Vagina (tissue), 2 donors: ENCODE data around the gene SLC9C1. TPM values are rescaled to one million over a fixed set of nuclear protein-coding genes. Genes with fewer than 3 reads are reported as not detected.

Experiments used
- DNase-seq, 2 donors: peaks; one replicate each; pipeline ENCODE4 v3.0.0-alpha.2; 2017; ENCODE audit errors: extremely low spot score in 2 of 2
- H3K27ac ChIP-seq: fragments of 200-600 bp; sonication (generic); one replicate; pipeline ENCODE4 v1.5.1; 2019
- H3K27me3 ChIP-seq: fragments of 200-600 bp; sonication (generic); one replicate; pipeline ENCODE4 v1.5.1; 2019
- H3K36me3 ChIP-seq, 2 donors: fragments of 200-600 bp; sonication (generic); one replicate each; pipeline ENCODE4 v1.5.1; 2017 to 2019
- H3K4me1 ChIP-seq: fragments of 200-600 bp; sonication (generic); one replicate; pipeline ENCODE4 v1.5.1; 2019
- H3K4me3 ChIP-seq, 2 donors: fragments of 200-600 bp; sonication (generic); 1 replicate in 1 of 2; 2 replicates in 1 of 2; pipeline ENCODE4 v1.5.1; 2016 to 2019
- H3K9me3 ChIP-seq: fragments of 200-600 bp; sonication (generic); one replicate; pipeline ENCODE4 v1.5.1; 2019
- CTCF ChIP-seq, 3 experiments: fragments of 450-650 bp in 2 of 3; fragments of 200-600 bp in 1 of 3; sonication (generic) in 1 of 3; IDR thresholded peaks; one replicate each; pipeline ENCODE4 v1.5.1; 2017 to 2019; ENCODE audit warnings: antibody characterized with exemption in 3 of 3, mild to moderate bottlenecking in 2 of 3, moderate library complexity in 2 of 3
- POLR2A ChIP-seq, 2 donors: fragments of 450-650 bp; IDR thresholded peaks; one replicate each; pipeline ENCODE4 v1.6.1; 2017; ENCODE audit warnings: antibody characterized with exemption in 2 of 2, mild to moderate bottlenecking in 2 of 2, moderate library complexity in 2 of 2
- POLR2AphosphoS5 ChIP-seq, 2 donors: sonication (generic); formaldehyde crosslinking; IDR thresholded peaks; one replicate each; pipeline ENCODE4 v1.9.0; 2017; ENCODE audit warnings: antibody characterized with exemption in 2 of 2, mild to moderate bottlenecking in 2 of 2, low read depth in 1 of 2; ENCODE audit not compliant: insufficient read depth in 1 of 2
- intact Hi-C: fragments of 100-400 bp; cut with DNase I; formaldehyde crosslinking; loops from one replicate; pipeline ENCODE4 v1.15.1; 2023
- total RNA-seq: library from RNA; depleted of rRNA; stranded (reverse); fragments of >200 nt; gene quantifications from one replicate; pipeline ENCODE4 v1.2.3, GENCODE V29; 2016

SLC9C1 gene
- total RNA-seq, 1 donor from 2014 or later, result not detected

- no peak for DNase-seq
- intact Hi-C loops, result no loop called here
- H3K4me1 ChIP-seq, result no peaks in the 10 kb centered on the region
- H3K27me3 ChIP-seq, result no peaks in the 10 kb centered on the region
- no peak overlapping the region for H3K27ac ChIP-seq
- no peaks in the 10 kb centered on the region for H3K9me3 ChIP-seq
- no peaks in the 10 kb centered on the region for H3K36me3 ChIP-seq
- no peak overlapping the region for H3K4me3 ChIP-seq
- no peak for TF ChIP-seq CTCF (IDR thresholded peaks at IDR 0.05)
- no peak for TF ChIP-seq POLR2AphosphoS5 (IDR thresholded peaks at IDR 0.05; ENCODE audit: insufficient read depth in 1 of 2, low read depth in 1 of 2)
- TF ChIP-seq POLR2A (IDR thresholded peaks at IDR 0.05), result no peak
These were observed 178.1 kb downstream of the SLC9C1 start for GRCh38 chr3:112115806-112116383.

- Histone ChIP-seq H3K4me3 (no peak overlapping the region), H3K9me3 (no peaks in the 10 kb centered on the region), H3K36me3 (no peaks in the 10 kb centered on the region), H3K27ac (no peak overlapping the region), H3K27me3 (no peaks in the 10 kb centered on the region), H3K4me1 (no peaks in the 10 kb centered on the region)
- DNase-seq, result no peak
- TF ChIP-seq POLR2A (IDR thresholded peaks at IDR 0.05) (no peak), POLR2AphosphoS5 (IDR thresholded peaks at IDR 0.05; ENCODE audit: insufficient read depth in 1 of 2, low read depth in 1 of 2) (no peak), CTCF (IDR thresholded peaks at IDR 0.05) (no peak)
- intact Hi-C loops, result no loop called here
These were observed 178.8 kb downstream of the SLC9C1 start for GRCh38 chr3:112115161-112115739.

- Histone ChIP-seq H3K27ac (no peak overlapping the region), H3K4me1 (no peaks in the 10 kb centered on the region), H3K36me3 (no peaks in the 10 kb centered on the region), H3K9me3 (no peaks in the 10 kb centered on the region), H3K4me3 (no peak overlapping the region), H3K27me3 (no peaks in the 10 kb centered on the region)
- intact Hi-C loops, result no loop called here
- no peak for TF ChIP-seq POLR2AphosphoS5 (IDR thresholded peaks at IDR 0.05; ENCODE audit: insufficient read depth in 1 of 2, low read depth in 1 of 2)
- no peak for TF ChIP-seq POLR2A (IDR thresholded peaks at IDR 0.05)
- TF ChIP-seq CTCF (IDR thresholded peaks at IDR 0.05), result no peak
- DNase-seq, result no peak
These were observed 179.3 kb downstream of the SLC9C1 start for GRCh38 chr3:112114576-112115160.

- H3K36me3 ChIP-seq, result no peaks in the 10 kb centered on the region
- H3K4me3 ChIP-seq, result no peak overlapping the region
- H3K27me3 ChIP-seq, result no peaks in the 10 kb centered on the region
- no peak overlapping the region for H3K27ac ChIP-seq
- intact Hi-C loops, result no loop called here
- DNase-seq, result no peak
- H3K4me1 ChIP-seq, result no peaks in the 10 kb centered on the region
- H3K9me3 ChIP-seq, result no peaks in the 10 kb centered on the region
- TF ChIP-seq POLR2A (IDR thresholded peaks at IDR 0.05) (no peak), CTCF (IDR thresholded peaks at IDR 0.05) (peak in 2 of 3 experiments; percentile 26 to 33)
These were observed 182.1 kb downstream of the SLC9C1 start for GRCh38 chr3:112111785-112112402.

- no peak for DNase-seq
- Histone ChIP-seq H3K4me1 (no peaks in the 10 kb centered on the region), H3K27me3 (no peaks in the 10 kb centered on the region), H3K9me3 (no peaks in the 10 kb centered on the region), H3K4me3 (no peak overlapping the region), H3K36me3 (no peaks in the 10 kb centered on the region), H3K27ac (no peak overlapping the region)
- TF ChIP-seq CTCF (IDR thresholded peaks at IDR 0.05) (no peak), POLR2A (IDR thresholded peaks at IDR 0.05) (no peak), POLR2AphosphoS5 (IDR thresholded peaks at IDR 0.05; ENCODE audit: insufficient read depth in 1 of 2, low read depth in 1 of 2) (no peak)
- intact Hi-C loops, result no loop called here
These were observed 184.7 kb downstream of the SLC9C1 start for GRCh38 chr3:112109322-112109721.
